HG03159 (cell line): ENCODE data around the gene NEK4.
A peak's percentile ranks its signal among the peaks of the same experiment; 100 is the strongest.

Experiments
- ATAC-seq: cut with Tn5 transposase; IDR thresholded peaks from one replicate; pipeline ENCODE4 v1.9.1; 2021; ENCODE audit warnings: mild to moderate bottlenecking, moderate library complexity; ENCODE audit not compliant: unreplicated experiment

The NEK4 gene

GRCh38 chr3:52705438-52705687 is 65.4 kb downstream of the NEK4 start:
- ATAC-seq, result no peak

GRCh38 chr3:52704611-52705437 is 65.9 kb downstream of the NEK4 start:
- peak; percentile 5 for ATAC-seq

GRCh38 chr3:52703341-52703740 is 67.4 kb downstream of the NEK4 start:
- no peak for ATAC-seq

- no peak for ATAC-seq
Measured at GRCh38 chr3:52697632-52697965, 73.1 kb downstream of the NEK4 start.

GRCh38 chr3:52696830-52697631 is 73.7 kb downstream of the NEK4 start:
- ATAC-seq, result no peak

- no peak for ATAC-seq
Measured at GRCh38 chr3:52695798-52696671, 74.7 kb downstream of the NEK4 start.

- ATAC-seq, result no peak
Measured at GRCh38 chr3:52694528-52695189, 76.1 kb downstream of the NEK4 start.

GRCh38 chr3:52693071-52693470 is 77.7 kb downstream of the NEK4 start:
- no peak for ATAC-seq

GRCh38 chr3:52690560-52690959 is 80.2 kb downstream of the NEK4 start:
- ATAC-seq, result no peak

- ATAC-seq, result no peak
Measured at GRCh38 chr3:52689151-52689550, 81.6 kb downstream of the NEK4 start.

- no peak for ATAC-seq
Measured at GRCh38 chr3:52688266-52688665, 82.5 kb downstream of the NEK4 start.

- ATAC-seq, result peak; percentile 69
Measured at GRCh38 chr3:52685709-52686691, 84.7 kb downstream of the NEK4 start, which contains the start of the genes GNL3 and PBRM1. TSS of gene GNL3 (plus strand) at chr3:52686032. CDS start at chr3:52686093, 61 bp downstream. TSS of gene PBRM1 (minus strand) at chr3:52685913.

GRCh38 chr3:52685285-52685708 is 85.4 kb downstream of the NEK4 start:
- ATAC-seq, result peak; percentile 82

- ATAC-seq, result no peak
Measured at GRCh38 chr3:52684184-52684583, 86.6 kb downstream of the NEK4 start.

- ATAC-seq, result no peak
Measured at GRCh38 chr3:52683611-52684010, 87.1 kb downstream of the NEK4 start.

- ATAC-seq, result no peak
Measured at GRCh38 chr3:52682016-52682415, 88.7 kb downstream of the NEK4 start.

GRCh38 chr3:52681596-52681995 is 89.1 kb downstream of the NEK4 start:
- ATAC-seq, result no peak

- ATAC-seq, result no peak
Measured at GRCh38 chr3:52679811-52680210, 90.9 kb downstream of the NEK4 start.

- ATAC-seq, result no peak
Measured at GRCh38 chr3:52679199-52679538, 91.6 kb downstream of the NEK4 start.
